ENCODE data around the gene OR56B4.
"Not testable (repeated sequence)": the region's sequence is repeated elsewhere in the genome, so short reads cannot be mapped to it uniquely, and the experiment has no call there.

The OR56B4 gene

DNA sequence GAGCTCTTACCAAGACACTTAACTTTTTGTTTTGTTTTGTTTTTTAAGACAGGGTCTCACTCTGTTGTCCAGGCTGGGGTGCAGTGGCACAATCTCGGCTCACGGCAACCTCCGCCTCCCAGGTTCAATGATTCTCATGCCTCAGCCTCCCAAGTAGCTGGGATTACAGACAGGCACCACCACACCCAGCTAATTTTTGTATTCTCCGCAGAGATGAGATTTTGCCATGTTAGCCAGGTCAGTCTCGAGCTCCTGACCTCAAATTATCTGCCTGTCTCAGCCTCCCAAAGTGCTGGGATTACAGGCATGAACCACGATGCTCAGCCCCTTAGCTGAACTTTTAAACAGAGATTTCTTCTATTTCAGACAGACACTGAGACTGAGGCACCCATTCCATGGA, at the start of gene OR56B4:
Gene OR56B4 (plus strand): TSS at position 301 of the 400 bp plus-strand sequence. CDS start 95 bp downstream, at position 396.
- not testable (repeated sequence) for TF ChIP-seq CTCF (IDR thresholded peaks at IDR 0.05)

GRCh38 chr11:6061475-6061874, 46.0 kb upstream of the OR56B4 start:
- TF ChIP-seq CTCF (IDR thresholded peaks at IDR 0.05): no peak

- no peak for TF ChIP-seq CTCF (IDR thresholded peaks at IDR 0.05)
Measured at GRCh38 chr11:6062691-6063358, 44.7 kb upstream of the OR56B4 start.

DNA sequence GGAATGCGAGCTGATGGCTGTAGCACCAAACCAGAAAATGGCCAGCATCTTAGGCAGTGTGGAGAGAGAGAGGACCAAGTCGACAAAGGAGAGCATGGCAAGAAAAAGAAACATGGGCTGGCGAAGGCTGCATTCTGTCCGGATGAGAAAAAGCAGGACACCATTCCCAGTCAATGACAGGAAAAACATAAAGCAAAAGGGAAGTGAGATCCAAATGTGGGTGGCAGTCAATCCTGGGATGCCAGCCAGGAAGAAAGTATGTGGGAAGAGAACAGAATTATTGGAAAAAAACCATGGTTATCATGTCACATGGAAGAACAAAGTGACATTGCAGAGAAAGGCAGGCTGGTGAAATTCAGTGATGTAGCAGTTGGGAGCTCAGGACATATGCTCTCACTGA, 40.0 kb upstream of the OR56B4 start:
- TF ChIP-seq CTCF (IDR thresholded peaks at IDR 0.05): no peak

DNA sequence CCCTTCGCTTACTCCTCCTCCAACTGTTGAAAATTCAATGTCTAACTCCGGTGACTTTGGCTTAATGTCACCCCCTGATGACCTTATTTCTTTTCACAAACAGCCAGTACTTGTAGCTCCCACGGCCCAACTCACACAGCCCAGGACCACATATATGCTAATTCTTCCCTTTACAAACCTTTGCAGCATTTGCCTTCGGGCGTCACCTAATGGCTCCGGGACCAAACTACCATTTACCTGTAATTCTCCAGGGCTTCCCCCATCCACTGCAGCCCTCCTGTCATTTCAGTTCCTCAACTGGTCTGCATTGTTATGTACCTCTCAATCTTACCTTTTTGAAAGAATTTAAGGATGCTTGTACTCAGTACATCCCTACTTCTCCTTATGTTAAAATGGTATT, 29.8 kb upstream of the OR56B4 start:
- no peak for TF ChIP-seq CTCF (IDR thresholded peaks at IDR 0.05)

- no peak for TF ChIP-seq CTCF (IDR thresholded peaks at IDR 0.05)
Measured at GRCh38 chr11:6079463-6079862, 28.0 kb upstream of the OR56B4 start.

GRCh38 chr11:6083129-6083528, 24.4 kb upstream of the OR56B4 start:
- TF ChIP-seq CTCF (IDR thresholded peaks at IDR 0.05): no peak

DNA sequence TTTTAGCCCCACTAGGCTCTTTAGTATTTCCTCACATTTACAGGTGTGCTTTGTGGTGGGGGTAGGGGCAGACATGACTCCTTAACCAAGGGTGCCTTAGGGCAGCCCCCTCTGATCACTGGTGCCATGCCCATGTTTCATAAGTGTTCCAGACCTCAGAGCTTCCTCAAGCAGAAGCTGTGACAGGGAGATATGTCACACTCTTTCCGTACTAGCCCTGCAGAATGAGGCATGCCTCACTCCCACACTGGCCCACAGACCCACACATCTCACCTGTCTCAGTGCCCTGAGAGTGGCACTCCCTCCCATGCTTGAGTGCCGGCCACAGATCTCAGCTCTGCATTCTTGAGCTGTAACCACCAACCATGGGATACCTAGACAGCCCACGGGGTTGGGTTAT, 22.9 kb upstream of the OR56B4 start:
- no peak for TF ChIP-seq CTCF (IDR thresholded peaks at IDR 0.05)

Data from LNCAP (cell line).